Gastrocnemius medialis (tissue), 4 donors: ENCODE measurements around the gene CD47. TPM values are rescaled to one million over a fixed set of nuclear protein-coding genes. Genes with fewer than 3 reads are reported as not detected.

Source experiments
- ATAC-seq, 2 donors: fragments of 150-250 bp; one replicate each; pipeline ENCODE4 v1.9.1; 2016
- DNase-seq, 2 donors: peaks; one replicate each; pipeline ENCODE4 v3.0.0-alpha.2; 2019
- H3K27ac ChIP-seq, 4 donors: fragments of 200-600 bp; sonication (generic); 1 replicate in 1 of 4; 2 replicates in 3 of 4; pipeline ENCODE4 v1.5.1; 2016 to 2018; ENCODE audit warnings: mild to moderate bottlenecking in 2 of 4, moderate library complexity in 1 of 4
- H3K27me3 ChIP-seq, 3 donors: fragments of 200-600 bp; sonication (generic) in 2 of 3; 1 replicate in 1 of 3; 2 replicates in 2 of 3; pipeline versions ENCODE4 v1.5.1 to v1.6.0; 2016 to 2019; ENCODE audit warnings: mild to moderate bottlenecking in 1 of 3, moderate library complexity in 1 of 3
- H3K36me3 ChIP-seq, 2 donors: fragments of 200-600 bp; sonication (generic) in 1 of 2; one replicate each; pipeline ENCODE4 v1.5.1; 2017 to 2018
- H3K4me1 ChIP-seq, 2 donors: fragments of 200-600 bp; sonication (generic) in 1 of 2; one replicate each; pipeline ENCODE4 v1.5.1; 2016 to 2017; ENCODE audit warnings: mild to moderate bottlenecking in 2 of 2
- H3K4me3 ChIP-seq, 4 donors: fragments of 200-600 bp; sonication (generic) in 3 of 4; 1 replicate in 1 of 4; 2 replicates in 3 of 4; pipeline ENCODE4 v1.5.1; 2016 to 2019; ENCODE audit warnings: mild to moderate bottlenecking in 2 of 4
- H3K9me3 ChIP-seq, 3 donors: fragments of 200-600 bp; sonication (generic) in 2 of 3; 1 replicate in 1 of 3; 2 replicates in 2 of 3; pipeline ENCODE4 v1.5.1; 2016 to 2019
- POLR2A ChIP-seq, 2 donors: fragments of 450-650 bp; IDR thresholded peaks; one replicate each; pipeline ENCODE4 v1.6.1; 2017; ENCODE audit warnings: antibody characterized with exemption in 2 of 2, mild to moderate bottlenecking in 2 of 2, moderate library complexity in 2 of 2
- in situ Hi-C, 4 donors: fragments of 200-750 bp; cut with MboI; loops; one replicate each; pipeline versions ENCODE4 v1.15.0 to v1.8.0; 2017; ENCODE audit warnings: low sequenced_read_pairs in 4 of 4
- intact Hi-C: fragments of 100-400 bp; cut with DNase I; formaldehyde crosslinking; loops from one replicate; pipeline ENCODE4 v1.15.1; 2023; ENCODE audit warnings: low total_unique reads
- total RNA-seq, 4 donors: library from RNA; depleted of rRNA; stranded (reverse); fragments of >200 nt; gene quantifications; one replicate each; pipeline versions ENCODE4 v1.1.0 to v1.2.3, GENCODE V29; 2016
- TF ChIP-seq, protein P1 (sequence below), 5 experiments: fragments of 450-650 bp in 3 of 5; fragments of 200-600 bp in 2 of 5; sonication (generic) in 2 of 5; IDR thresholded peaks in 4 of 5; conservative IDR thresholded peaks in 1 of 5; 1 replicate in 4 of 5; 2 replicates in 1 of 5; pipeline ENCODE4 v1.5.1; 2016 to 2019; ENCODE audit warnings: antibody characterized with exemption in 5 of 5, mild to moderate bottlenecking in 3 of 5, moderate library complexity in 3 of 5

Gene CD47
- total RNA-seq, 4 donors from 2014 or later = 14.5 to 30.3 (median 22.4) TPM

GRCh38 chr3:108012304-108012703, 78.5 kb downstream of the CD47 start:
- Histone ChIP-seq H3K4me3 (no peak overlapping the region), H3K27me3 (no peaks in the 10 kb centered on the region), H3K4me1 (no peaks in the 10 kb centered on the region), H3K36me3 (no peaks in the 10 kb centered on the region), H3K27ac (no peak overlapping the region), H3K9me3 (no peaks in the 10 kb centered on the region)
- in situ Hi-C loops = no loop called here
- intact Hi-C loops = no loop called here
- DNase-seq (no peak), ATAC-seq (no peak)
- no peak for TF ChIP-seq POLR2A (IDR thresholded peaks at IDR 0.05)
- TF ChIP-seq, protein P1, sequence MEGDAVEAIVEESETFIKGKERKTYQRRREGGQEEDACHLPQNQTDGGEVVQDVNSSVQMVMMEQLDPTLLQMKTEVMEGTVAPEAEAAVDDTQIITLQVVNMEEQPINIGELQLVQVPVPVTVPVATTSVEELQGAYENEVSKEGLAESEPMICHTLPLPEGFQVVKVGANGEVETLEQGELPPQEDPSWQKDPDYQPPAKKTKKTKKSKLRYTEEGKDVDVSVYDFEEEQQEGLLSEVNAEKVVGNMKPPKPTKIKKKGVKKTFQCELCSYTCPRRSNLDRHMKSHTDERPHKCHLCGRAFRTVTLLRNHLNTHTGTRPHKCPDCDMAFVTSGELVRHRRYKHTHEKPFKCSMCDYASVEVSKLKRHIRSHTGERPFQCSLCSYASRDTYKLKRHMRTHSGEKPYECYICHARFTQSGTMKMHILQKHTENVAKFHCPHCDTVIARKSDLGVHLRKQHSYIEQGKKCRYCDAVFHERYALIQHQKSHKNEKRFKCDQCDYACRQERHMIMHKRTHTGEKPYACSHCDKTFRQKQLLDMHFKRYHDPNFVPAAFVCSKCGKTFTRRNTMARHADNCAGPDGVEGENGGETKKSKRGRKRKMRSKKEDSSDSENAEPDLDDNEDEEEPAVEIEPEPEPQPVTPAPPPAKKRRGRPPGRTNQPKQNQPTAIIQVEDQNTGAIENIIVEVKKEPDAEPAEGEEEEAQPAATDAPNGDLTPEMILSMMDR (IDR thresholded peaks at IDR 0.05 in 4 of 5, conservative IDR thresholded peaks at IDR 0.05 in 1 of 5) = no peak

GRCh38 chr3:108011616-108012015, 79.2 kb downstream of the CD47 start:
- Histone ChIP-seq H3K4me3 (no peak overlapping the region), H3K27ac (no peak overlapping the region), H3K9me3 (no peaks in the 10 kb centered on the region), H3K36me3 (no peaks in the 10 kb centered on the region), H3K4me1 (peaks cover 2 to 4% of the 10 kb centered on the region in 2 donors), H3K27me3 (no peaks in the 10 kb centered on the region)
- intact Hi-C loops = no loop called here
- DNase-seq (no peak), ATAC-seq (no peak)
- TF ChIP-seq, protein P1 (IDR thresholded peaks at IDR 0.05 in 4 of 5, conservative IDR thresholded peaks at IDR 0.05 in 1 of 5) = no peak
- TF ChIP-seq POLR2A (IDR thresholded peaks at IDR 0.05) = no peak
- in situ Hi-C loops = no loop called here

DNA sequence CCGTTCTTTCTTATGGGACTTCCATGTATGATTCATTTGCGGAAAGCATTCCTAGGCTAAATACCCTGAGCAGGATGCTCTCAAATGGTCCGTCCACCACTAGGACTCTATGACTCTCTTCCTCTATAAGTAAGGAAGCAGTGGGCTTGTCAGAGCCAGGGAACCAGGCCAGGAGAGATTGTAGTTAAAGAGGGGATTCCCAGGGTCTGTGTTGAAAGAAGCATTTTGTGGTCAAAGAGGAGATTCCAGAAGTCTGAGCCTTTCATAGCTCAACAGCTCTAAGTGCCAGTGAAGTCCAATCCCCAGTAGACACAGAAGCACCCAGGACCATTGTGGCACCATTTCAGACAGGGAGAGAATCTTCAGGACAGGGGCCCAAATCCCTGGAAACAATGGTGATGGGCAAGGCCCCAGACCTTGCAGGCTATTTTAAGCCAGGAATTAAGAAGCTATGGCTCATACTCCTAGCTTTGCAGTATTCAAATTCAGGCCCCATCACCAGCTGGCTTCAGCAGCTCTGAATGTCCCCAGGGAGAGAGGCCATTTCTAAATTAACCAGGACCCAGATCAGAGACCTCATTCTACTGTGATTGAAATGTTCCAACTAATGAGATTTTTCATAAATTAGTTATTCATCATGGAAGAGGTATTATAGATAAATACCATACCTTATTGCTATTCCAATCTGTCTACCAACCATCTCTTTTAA, 81.7 kb downstream of the CD47 start:
- H3K4me1 ChIP-seq = peaks cover 9 to 10% of the 10 kb centered on the region in 2 donors
- no peak overlapping the region for H3K27ac ChIP-seq
- no peak for TF ChIP-seq POLR2A (IDR thresholded peaks at IDR 0.05)
- TF ChIP-seq, protein P1 (IDR thresholded peaks at IDR 0.05 in 4 of 5, conservative IDR thresholded peaks at IDR 0.05 in 1 of 5) = no peak
- H3K36me3 ChIP-seq = no peaks in the 10 kb centered on the region
- ATAC-seq = no peak
- DNase-seq = no peak
- H3K9me3 ChIP-seq = no peaks in the 10 kb centered on the region
- no peaks in the 10 kb centered on the region for H3K27me3 ChIP-seq
- intact Hi-C loops (no loop called here), in situ Hi-C loops (no loop called here)
- H3K4me3 ChIP-seq = no peak overlapping the region

DNA sequence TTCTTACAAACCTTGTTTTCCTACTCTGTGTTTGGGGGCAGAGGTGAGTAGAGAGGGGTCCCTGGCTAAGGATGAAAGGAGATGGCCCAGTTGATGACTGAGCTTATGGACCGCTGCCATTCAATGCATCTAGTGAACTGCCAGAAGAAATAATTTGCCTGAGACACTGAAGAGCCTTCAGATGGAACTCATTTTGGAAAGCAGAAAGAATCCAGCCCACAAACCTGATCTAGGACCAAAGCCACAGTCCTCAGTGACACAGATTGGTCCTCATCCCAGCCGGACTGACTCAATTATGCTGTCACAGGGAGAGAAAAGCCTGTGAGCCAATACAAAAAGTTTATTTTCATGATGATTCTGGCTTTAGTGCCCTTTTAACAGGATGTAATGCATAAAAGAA, 82.7 kb downstream of the CD47 start:
- H3K36me3 ChIP-seq = no peaks in the 10 kb centered on the region
- DNase-seq (no peak), ATAC-seq (no peak)
- peaks cover 9 to 10% of the 10 kb centered on the region in 2 donors for H3K4me1 ChIP-seq
- in situ Hi-C loops = no loop called here
- no peaks in the 10 kb centered on the region for H3K9me3 ChIP-seq
- intact Hi-C loops = no loop called here
- TF ChIP-seq POLR2A (IDR thresholded peaks at IDR 0.05) = no peak
- TF ChIP-seq, protein P1 (IDR thresholded peaks at IDR 0.05 in 4 of 5, conservative IDR thresholded peaks at IDR 0.05 in 1 of 5) = no peak
- H3K4me3 ChIP-seq = no peak overlapping the region
- H3K27ac ChIP-seq = no peak overlapping the region
- no peaks in the 10 kb centered on the region for H3K27me3 ChIP-seq
